Left lung (tissue), 10 donors: ENCODE data around the gene SV2B. TPM values are rescaled to one million over a fixed set of nuclear protein-coding genes. Genes with fewer than 3 reads are reported as not detected.

Experiments
- ATAC-seq: fragments of 200-7000 bp; cut with Tn5 transposase; one replicate; pipeline ENCODE4 v1.9.1; 2020; ENCODE audit warnings: moderate library complexity
- DNase-seq, 4 donors: peaks; one replicate each; pipeline ENCODE4 v3.0.0-alpha.2; 2013 to 2020
- H3K27ac ChIP-seq, 2 donors: fragments of 200-600 bp; sonication (generic) in 1 of 2; one replicate each; pipeline versions ENCODE4 v1.5.0 to v1.8.0; 2020 to 2021
- H3K27me3 ChIP-seq, 2 donors: fragments of 200-600 bp; sonication (generic) in 1 of 2; one replicate each; pipeline versions ENCODE4 v1.5.0 to v1.8.0; 2020 to 2021
- H3K36me3 ChIP-seq, 2 donors: fragments of 200-600 bp; sonication (generic) in 1 of 2; one replicate each; pipeline versions ENCODE4 v1.5.0 to v1.8.0; 2020 to 2021
- H3K4me1 ChIP-seq, 2 donors: fragments of 200-600 bp; one replicate each; pipeline ENCODE4 v1.8.0; 2021
- H3K4me3 ChIP-seq, 2 donors: fragments of 200-600 bp; sonication (generic) in 1 of 2; one replicate each; pipeline versions ENCODE4 v1.5.0 to v1.8.0; 2020 to 2021; ENCODE audit warnings: mild to moderate bottlenecking in 1 of 2
- H3K9me3 ChIP-seq, 2 donors: fragments of 200-600 bp; sonication (generic) in 1 of 2; one replicate each; pipeline versions ENCODE4 v1.5.0 to v1.8.0; 2020 to 2021
- CTCF ChIP-seq, 2 donors: fragments of 200-600 bp; sonication (generic) in 1 of 2; IDR thresholded peaks; one replicate each; pipeline versions ENCODE4 v1.5.0 to v1.8.0; 2021; ENCODE audit warnings: antibody characterized with exemption in 2 of 2
- intact Hi-C, 2 donors: fragments of 100-400 bp; cut with DNase I; formaldehyde crosslinking; loops; one replicate each; pipeline versions ENCODE4 v1.11.2 to v1.14.2; 2022
- polyA plus RNA-seq, 6 donors: library from polyadenylated mRNA; unstranded; fragments of 120-200 nt; gene quantifications; one replicate each; pipeline ENCODE4 v1.2.1, GENCODE V29; 2013; ENCODE audit not compliant: insufficient read length in 6 of 6
- total RNA-seq, 2 donors: library from RNA; stranded (reverse); fragmentation: NEBNext Ultra II Directional; extraction: Animal tissue kit (Norgen Biotek cat#: 25700); gene quantifications; one replicate each; pipeline ENCODE4 v1.2.1, GENCODE V29; 2021
- donor health status: DM: no; HTN: yes; CAD: no.
- donor health status: DM: no; HTN: no; CAD: no.

Gene SV2B
- total and polyA plus RNA-seq, 8 donors = 0.58 to 3.2 (median 1.4) TPM

- intact Hi-C loops = no loop called here
- no peak for TF ChIP-seq CTCF (IDR thresholded peaks at IDR 0.05)
- no peak overlapping the region for H3K27ac ChIP-seq
- H3K4me1 ChIP-seq = no peaks in the 10 kb centered on the region
- peaks cover 0 to 22% of the 10 kb centered on the region in 2 donors for H3K27me3 ChIP-seq
- H3K4me3 ChIP-seq = no peak overlapping the region
- no peaks in the 10 kb centered on the region for H3K36me3 ChIP-seq
- DNase-seq (no peak), ATAC-seq (no peak)
- H3K9me3 ChIP-seq = no peaks in the 10 kb centered on the region
Observed at GRCh38 chr15:91193378-91193720, 93.3 kb downstream of the SV2B start.

DNA sequence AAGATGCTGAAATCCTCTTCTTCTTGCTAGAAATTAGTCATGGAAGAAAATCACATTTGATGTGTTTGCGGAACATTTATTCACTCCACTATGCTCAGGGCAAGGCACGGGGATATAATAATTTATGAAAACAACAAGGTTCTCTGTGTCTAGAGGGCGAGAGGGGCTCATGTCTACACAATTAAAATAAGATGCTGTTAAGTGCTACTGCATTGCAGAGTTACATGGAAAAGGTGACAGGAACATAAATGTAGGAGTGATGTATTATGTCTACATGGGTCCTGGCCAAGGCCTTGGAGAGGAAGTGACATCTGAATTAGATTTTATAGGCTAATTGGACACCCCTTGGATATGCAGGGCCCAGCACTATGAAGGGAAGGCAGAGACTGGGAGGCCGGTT lies 96.1 kb downstream of the SV2B start:
- Histone ChIP-seq H3K4me3 (no peak overlapping the region), H3K27ac (no peak overlapping the region), H3K9me3 (no peaks in the 10 kb centered on the region), H3K4me1 (no peaks in the 10 kb centered on the region), H3K27me3 (peaks cover 0 to 21% of the 10 kb centered on the region in 2 donors), H3K36me3 (no peaks in the 10 kb centered on the region)
- intact Hi-C loops = no loop called here
- ATAC-seq = no peak
- no peak for DNase-seq
- TF ChIP-seq CTCF (IDR thresholded peaks at IDR 0.05) = no peak

DNA sequence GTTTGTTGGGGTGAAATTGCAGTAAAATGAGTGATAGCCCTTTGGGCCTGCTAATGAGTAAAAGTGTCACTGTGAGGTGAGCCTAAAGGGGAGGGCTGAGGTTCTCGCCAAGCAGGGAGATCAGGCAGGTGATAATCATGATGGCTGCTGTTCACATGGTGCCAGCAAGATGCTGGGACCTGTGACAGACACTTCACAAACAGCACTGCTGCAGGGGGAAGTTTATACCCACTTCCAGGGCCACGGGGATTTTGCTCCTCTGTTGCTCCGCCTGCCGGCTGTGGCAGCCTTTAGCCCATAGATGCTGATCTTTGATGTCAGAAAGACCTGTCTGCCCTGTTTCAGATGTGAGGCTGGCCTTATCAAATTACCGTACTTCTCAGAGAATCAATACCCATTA lies 96.7 kb downstream of the SV2B start:
- Histone ChIP-seq H3K4me1 (no peaks in the 10 kb centered on the region), H3K9me3 (no peaks in the 10 kb centered on the region), H3K27me3 (peaks cover 0 to 21% of the 10 kb centered on the region in 2 donors), H3K27ac (no peak overlapping the region), H3K4me3 (no peak overlapping the region), H3K36me3 (no peaks in the 10 kb centered on the region)
- DNase-seq (no peak), ATAC-seq (no peak)
- no peak for TF ChIP-seq CTCF (IDR thresholded peaks at IDR 0.05)
- intact Hi-C loops = no loop called here

- no peak for DNase-seq
- Histone ChIP-seq H3K4me1 (no peaks in the 10 kb centered on the region), H3K27ac (no peak overlapping the region), H3K4me3 (no peak overlapping the region), H3K27me3 (peaks cover 0 to 7% of the 10 kb centered on the region in 2 donors), H3K36me3 (no peaks in the 10 kb centered on the region), H3K9me3 (no peaks in the 10 kb centered on the region)
- no peak for ATAC-seq
- no peak for TF ChIP-seq CTCF (IDR thresholded peaks at IDR 0.05)
- intact Hi-C loops = no loop called here
Observed at GRCh38 chr15:91199511-91199910, 99.5 kb downstream of the SV2B start.

GRCh38 chr15:91200101-91200754 lies 100.2 kb downstream of the SV2B start:
- TF ChIP-seq CTCF (IDR thresholded peaks at IDR 0.05) = no peak
- peaks cover 0 to 4% of the 10 kb centered on the region in 2 donors for H3K27me3 ChIP-seq
- H3K27ac ChIP-seq = no peak overlapping the region
- no peaks in the 10 kb centered on the region for H3K4me1 ChIP-seq
- no peak overlapping the region for H3K4me3 ChIP-seq
- H3K9me3 ChIP-seq = no peaks in the 10 kb centered on the region
- no peaks in the 10 kb centered on the region for H3K36me3 ChIP-seq
- ATAC-seq = no peak
- no peak for DNase-seq
- intact Hi-C loops = no loop called here
